ENCODE results near the gene NELFB.

Gene NELFB

DNA sequence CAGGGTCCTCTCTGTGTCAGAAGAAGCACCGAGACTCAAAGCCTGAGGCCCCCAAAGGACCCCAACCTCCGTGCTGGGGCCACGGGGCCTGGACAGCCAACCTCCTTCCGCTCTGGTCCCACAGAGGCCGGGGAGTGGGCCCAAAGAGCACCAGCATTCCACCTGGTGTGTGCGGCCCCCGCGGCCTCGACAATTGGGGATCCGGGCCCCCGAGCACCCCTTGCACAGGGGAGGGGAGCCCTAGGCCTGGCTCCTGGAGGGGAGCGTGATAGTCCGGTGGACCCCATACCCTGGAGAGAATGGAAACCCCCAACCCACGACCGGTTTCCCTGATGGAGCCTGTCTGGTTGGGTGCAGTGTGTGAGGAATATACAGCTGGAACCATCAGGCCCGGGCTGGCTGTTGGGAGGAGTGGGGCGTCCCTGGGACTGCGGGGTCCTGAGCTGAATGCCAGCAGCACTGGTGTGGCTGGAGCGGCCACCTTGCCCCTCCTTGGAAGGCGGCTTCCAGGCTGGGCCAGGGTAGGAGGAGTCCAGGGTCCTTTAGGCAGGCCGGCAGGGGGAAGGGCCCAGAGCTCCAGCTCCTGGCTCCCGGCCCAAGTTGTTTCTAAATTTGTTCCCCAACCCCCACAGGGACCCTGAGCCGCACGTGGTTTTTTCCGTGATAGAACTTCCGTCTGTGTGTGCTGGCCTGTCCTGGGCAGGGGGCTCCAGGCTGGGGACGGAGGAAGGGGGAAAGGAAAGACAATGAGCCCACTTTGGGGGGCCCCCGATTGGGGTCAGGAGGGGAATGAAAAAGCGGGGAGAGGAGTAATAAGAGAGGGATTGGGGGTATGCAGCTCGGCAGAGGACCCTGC lies 21.6 kb downstream of the NELFB start:
- H3K4me1 Mint-ChIP-seq, result peaks cover 19% of the 10 kb centered on the region
- H3K36me3 Mint-ChIP-seq (ENCODE audit: insufficient read depth), result peaks cover 5% of the 10 kb centered on the region
- H3K27ac Mint-ChIP-seq (ENCODE audit: low read depth), result peak overlapping the region; percentile 35
- ATAC-seq (replicated peaks; ENCODE audit: extremely low read depth, poor library complexity, severe bottlenecking), result no peak
- H3K27me3 Mint-ChIP-seq, result no peaks in the 10 kb centered on the region
- no peak for DNase-seq (ENCODE audit: low spot score in 2 of 2)
- H3K9me3 Mint-ChIP-seq, result no peaks in the 10 kb centered on the region
- peak overlapping the region; percentile 64 for H3K4me3 Mint-ChIP-seq

DNA sequence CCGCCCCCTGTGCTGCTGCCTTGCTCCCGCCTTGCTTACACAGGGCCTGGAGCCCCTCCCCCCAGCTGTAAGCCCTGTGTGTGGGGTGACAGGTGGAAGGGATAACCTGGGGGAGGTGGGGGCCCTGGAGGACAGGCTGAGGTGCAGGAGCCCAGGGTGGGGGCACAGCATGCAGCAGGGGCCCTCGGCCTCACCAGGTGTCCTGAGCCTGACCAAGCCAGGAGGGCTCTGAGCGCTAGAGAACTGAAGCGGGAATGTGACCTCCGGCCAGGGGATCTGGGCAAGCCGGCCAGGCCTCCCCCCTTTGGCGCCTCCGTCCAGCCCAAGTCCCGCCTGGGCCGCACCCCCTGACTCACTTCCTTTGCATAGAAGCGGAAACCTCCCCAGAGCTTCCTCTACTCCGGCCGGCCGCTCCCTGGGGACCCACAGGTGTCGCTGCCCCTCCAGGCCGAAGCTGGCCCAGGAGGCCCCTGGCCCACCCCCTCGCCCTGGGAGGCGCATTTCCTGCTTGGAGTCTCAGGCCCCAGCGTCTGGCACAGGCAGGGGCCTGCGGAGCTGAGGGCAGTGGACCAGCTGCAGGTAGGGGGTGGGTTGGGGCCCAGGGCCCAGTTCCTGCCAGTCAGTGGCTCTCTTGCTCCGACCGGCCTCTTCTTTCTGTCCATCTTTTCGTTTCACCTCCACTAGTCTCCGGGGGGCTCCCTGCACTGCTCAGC lies 22.4 kb downstream of the NELFB start, which contains the start of gene TOR4A:
TOR4A (plus strand) TSS at position 398 of the 713 bp plus-strand sequence. CDS start 964 bp downstream, outside the sequence.
- no peaks in the 10 kb centered on the region for H3K27me3 Mint-ChIP-seq
- ATAC-seq (replicated peaks; ENCODE audit: extremely low read depth, poor library complexity, severe bottlenecking) (peak; percentile 54), DNase-seq (ENCODE audit: low spot score in 2 of 2) (no peak)
- peak within 1 kb of the TSS; percentile 35 for H3K27ac Mint-ChIP-seq (ENCODE audit: low read depth)
- peak within 1 kb of the TSS; percentile 64 for H3K4me3 Mint-ChIP-seq
- H3K9me3 Mint-ChIP-seq, result no peaks in the 10 kb centered on the region
- H3K4me1 Mint-ChIP-seq, result peaks cover 19% of the 10 kb centered on the region
- peaks cover 5% of the 10 kb centered on the region for H3K36me3 Mint-ChIP-seq (ENCODE audit: insufficient read depth)

DNA sequence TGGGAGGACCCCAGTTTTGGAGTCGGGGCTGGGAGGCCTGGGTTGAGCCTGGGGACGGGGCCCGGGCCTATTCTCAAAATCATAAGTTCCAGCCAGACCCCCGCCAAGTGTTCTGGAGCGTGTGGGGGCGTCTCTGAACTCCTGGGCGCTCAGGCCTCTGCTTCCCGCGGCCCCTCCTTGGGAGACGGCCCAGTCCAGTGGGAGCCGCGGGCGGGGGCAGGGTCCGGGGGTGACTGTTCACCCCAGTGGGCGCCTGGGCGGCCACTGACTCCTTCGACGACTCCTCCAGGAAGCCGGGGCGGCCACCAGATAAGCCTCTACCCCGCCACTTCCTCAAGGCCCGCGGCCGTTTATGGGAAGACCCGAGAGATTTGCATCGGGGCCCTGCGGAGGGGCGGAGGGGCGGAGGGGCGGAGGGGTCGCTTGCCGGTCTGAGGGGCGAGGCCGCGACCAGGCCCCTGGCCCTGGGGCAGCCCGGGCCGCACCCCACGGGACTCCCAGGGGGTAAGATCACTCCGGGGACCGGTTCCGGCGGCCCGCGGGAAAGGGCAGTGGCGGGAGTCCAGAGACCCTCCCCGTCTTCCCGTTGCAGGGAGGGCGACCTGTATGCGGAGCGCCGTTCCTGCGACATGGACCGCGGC lies 23.1 kb downstream of the NELFB start:
- Mint-ChIP-seq H3K27me3 (no peaks in the 10 kb centered on the region), H3K36me3 (ENCODE audit: insufficient read depth) (peaks cover 5% of the 10 kb centered on the region), H3K4me1 (peaks cover 19% of the 10 kb centered on the region), H3K9me3 (no peaks in the 10 kb centered on the region), H3K27ac (ENCODE audit: low read depth) (no peak overlapping the region), H3K4me3 (peak overlapping the region; percentile 64)
- DNase-seq (ENCODE audit: low spot score in 2 of 2) (no peak), ATAC-seq (replicated peaks; ENCODE audit: extremely low read depth, poor library complexity, severe bottlenecking) (no peak)

DNA sequence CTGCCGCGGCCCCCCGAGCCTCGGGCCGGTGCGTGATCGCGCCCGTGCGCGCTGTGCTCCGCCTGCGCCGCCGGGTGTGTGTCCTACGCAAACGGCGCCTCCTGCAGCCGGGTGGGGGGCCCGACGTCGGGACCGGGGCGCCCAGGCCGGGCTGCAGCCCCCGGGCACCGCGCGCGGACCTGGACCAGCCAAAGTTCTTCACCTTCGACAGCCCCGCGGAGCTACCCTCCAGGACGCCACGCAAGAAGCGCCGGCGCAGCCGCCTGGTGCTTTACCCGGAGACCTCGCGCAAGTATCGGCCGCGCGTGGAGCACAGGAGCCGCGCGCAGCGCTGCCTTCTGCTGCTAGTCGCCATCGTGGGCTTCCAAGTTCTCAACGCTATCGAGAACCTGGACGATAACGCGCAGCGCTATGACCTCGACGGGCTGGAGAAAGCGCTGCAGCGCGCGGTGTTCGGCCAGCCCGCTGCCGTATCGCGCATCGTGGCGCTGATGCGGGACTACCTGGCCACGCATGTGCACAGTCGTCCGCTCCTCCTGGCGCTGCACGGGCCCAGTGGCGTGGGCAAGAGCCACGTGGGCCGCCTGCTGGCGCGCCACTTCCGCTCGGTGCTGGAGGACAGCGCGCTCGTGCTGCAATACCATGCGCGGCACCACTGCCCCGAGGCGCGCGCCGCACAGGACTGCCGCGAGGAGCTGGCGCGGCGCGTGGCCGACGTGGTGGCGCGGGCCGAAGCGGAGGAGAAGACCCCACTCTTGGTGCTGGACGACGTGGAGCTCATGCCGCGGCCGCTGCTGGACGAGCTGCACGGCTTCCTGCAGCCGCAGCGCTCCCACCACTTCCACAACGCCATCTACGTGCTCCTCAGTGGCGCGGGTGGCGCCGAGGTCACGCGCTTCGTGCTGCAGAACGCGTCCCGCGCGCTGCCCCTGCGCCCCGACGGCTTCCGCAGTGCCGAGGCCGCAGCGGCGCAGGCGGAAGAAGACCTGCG lies 23.9 kb downstream of the NELFB start:
- no peak overlapping the region for H3K4me3 Mint-ChIP-seq
- no peak overlapping the region for H3K27ac Mint-ChIP-seq (ENCODE audit: low read depth)
- H3K9me3 Mint-ChIP-seq, result no peaks in the 10 kb centered on the region
- no peak for ATAC-seq (replicated peaks; ENCODE audit: extremely low read depth, poor library complexity, severe bottlenecking)
- peaks cover 19% of the 10 kb centered on the region for H3K4me1 Mint-ChIP-seq
- H3K27me3 Mint-ChIP-seq, result no peaks in the 10 kb centered on the region
- H3K36me3 Mint-ChIP-seq (ENCODE audit: insufficient read depth), result peaks cover 5% of the 10 kb centered on the region
- DNase-seq (ENCODE audit: low spot score in 2 of 2), result no peak

DNA sequence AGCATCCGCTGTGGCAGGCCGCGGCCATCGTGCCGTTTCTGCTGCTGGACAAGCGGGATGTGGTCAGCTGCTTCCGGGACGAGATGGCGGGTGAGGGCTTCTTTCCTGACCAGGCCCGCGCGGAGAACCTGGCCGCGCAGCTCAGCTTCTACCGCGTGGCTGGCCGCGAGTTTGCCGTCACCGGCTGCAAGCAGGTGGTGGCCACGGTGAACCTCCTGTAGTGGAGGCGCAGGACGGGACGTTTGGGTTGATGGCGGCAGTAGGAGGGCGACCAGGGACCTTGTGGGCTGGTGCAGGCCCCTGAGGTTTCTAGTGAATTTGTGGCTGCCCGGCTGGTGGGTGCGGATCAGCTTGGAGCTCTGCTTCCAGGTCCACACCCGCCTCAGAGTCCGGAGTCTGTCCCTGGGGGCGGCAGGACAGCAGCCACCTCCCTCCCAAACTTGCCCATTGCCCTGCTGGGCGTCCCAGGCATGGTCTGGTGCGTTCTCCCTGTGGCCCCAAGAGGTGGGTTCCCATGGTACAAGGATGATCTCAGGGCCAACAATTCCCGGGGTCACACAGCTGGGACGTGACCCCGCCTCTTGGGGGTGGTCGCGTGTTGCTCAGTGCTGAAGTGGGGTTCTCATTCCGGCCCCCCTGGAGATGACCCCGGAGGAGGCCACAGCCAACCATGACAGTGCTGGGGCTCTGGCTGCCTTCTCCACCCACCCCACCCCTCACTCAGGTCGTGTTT lies 24.8 kb downstream of the NELFB start:
- ATAC-seq (replicated peaks; ENCODE audit: extremely low read depth, poor library complexity, severe bottlenecking), result no peak
- Mint-ChIP-seq H3K27me3 (no peaks in the 10 kb centered on the region), H3K27ac (ENCODE audit: low read depth) (no peak overlapping the region), H3K4me3 (no peak overlapping the region), H3K4me1 (peaks cover 13% of the 10 kb centered on the region), H3K9me3 (no peaks in the 10 kb centered on the region), H3K36me3 (ENCODE audit: insufficient read depth) (peaks cover 5% of the 10 kb centered on the region)
- no peak for DNase-seq (ENCODE audit: low spot score in 2 of 2)

DNA sequence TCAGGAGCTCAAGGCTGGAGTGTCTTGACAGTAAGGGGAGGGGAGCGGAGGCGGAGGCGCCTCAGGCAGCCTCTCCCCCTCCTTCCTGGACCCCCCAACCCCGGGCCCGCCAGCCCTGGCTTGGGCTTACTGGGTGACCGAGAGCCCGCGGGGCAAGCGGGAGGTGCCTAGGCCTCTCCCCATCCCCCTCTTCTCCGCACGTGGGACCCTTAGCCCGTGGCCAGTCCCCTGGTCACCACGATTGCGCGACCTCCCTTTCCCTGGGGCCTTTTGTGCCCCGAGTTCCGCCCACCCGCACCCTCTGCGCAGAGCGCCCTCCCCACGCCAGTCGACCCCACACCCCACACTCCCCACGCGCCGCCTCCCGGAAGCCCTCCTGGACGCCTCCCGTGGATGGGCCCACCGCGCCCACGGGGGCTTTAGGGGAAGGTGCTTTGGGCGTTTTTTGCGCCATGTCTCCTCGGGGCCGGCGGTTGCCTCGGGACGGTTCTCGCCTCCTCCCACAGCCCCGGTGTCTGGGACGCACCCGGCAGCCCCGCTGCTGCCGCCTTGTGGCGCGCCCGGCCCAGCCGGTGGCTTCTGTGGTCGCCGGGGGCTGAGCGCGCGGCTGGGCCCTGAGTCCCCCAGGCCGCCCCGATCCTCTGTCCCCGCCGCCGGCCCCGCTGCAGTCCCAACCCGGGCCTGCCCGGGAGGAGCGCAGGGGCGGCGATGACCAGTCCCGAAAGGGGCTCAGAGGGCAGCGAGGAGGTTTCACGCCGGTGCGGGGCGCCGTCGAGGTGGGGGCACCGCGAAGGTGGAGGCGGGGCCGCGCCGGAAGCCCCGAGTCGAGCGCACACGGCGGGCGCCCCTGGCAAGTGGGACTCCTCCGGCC lies 25.6 kb downstream of the NELFB start:
- DNase-seq (ENCODE audit: low spot score in 2 of 2), result no peak
- ATAC-seq (replicated peaks; ENCODE audit: extremely low read depth, poor library complexity, severe bottlenecking), result no peak
- H3K9me3 Mint-ChIP-seq, result no peaks in the 10 kb centered on the region
- peaks cover 8% of the 10 kb centered on the region for H3K4me1 Mint-ChIP-seq
- H3K27me3 Mint-ChIP-seq, result no peaks in the 10 kb centered on the region
- peaks cover 5% of the 10 kb centered on the region for H3K36me3 Mint-ChIP-seq (ENCODE audit: insufficient read depth)
- H3K27ac Mint-ChIP-seq (ENCODE audit: low read depth), result no peak overlapping the region
- H3K4me3 Mint-ChIP-seq, result no peak overlapping the region

DNA sequence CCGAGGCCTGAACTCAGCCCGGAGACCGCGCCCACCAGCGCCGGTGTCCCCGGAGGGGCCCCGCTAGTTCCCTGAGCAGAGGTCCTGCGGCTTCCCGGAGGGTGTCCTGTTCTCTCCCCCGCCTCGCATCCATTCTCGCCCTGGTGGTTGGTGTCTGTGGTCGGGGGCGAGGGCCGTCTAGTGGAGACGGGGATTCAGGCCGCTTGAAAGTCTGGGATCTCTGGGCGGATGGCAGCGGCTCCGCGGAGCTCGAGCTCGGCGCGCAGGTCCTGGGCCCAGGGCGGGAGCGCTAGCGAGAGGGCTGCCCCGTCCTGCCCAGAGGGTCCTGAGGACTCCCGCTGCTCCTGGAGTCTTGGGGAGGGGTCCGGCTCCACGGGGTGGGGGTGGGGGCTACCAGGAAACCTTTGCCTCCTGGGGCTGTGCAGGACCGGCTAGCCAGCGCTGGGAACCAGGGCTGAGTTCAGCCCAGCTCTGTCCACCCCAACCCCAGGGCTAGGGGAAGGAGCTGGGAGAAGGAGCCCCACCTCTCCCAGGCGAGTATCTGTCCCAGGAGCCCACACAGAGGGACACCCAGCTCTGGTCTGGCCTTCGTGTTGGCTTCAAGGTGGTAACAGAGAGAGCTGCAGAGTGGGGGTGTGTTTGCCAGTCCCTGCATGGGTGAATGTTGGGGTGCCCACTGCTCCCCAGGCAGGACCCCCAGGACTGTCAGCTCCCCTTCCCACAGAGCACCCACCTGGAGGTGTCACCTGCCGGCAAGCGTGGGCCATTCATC lies 26.4 kb downstream of the NELFB start:
- no peak overlapping the region for H3K27ac Mint-ChIP-seq (ENCODE audit: low read depth)
- no peaks in the 10 kb centered on the region for H3K9me3 Mint-ChIP-seq
- H3K27me3 Mint-ChIP-seq, result no peaks in the 10 kb centered on the region
- H3K36me3 Mint-ChIP-seq (ENCODE audit: insufficient read depth), result peaks cover 7% of the 10 kb centered on the region
- H3K4me3 Mint-ChIP-seq, result no peak overlapping the region
- peaks cover 6% of the 10 kb centered on the region for H3K4me1 Mint-ChIP-seq
- ATAC-seq (replicated peaks; ENCODE audit: extremely low read depth, poor library complexity, severe bottlenecking), result no peak
- DNase-seq (ENCODE audit: low spot score in 2 of 2), result no peak

DNA sequence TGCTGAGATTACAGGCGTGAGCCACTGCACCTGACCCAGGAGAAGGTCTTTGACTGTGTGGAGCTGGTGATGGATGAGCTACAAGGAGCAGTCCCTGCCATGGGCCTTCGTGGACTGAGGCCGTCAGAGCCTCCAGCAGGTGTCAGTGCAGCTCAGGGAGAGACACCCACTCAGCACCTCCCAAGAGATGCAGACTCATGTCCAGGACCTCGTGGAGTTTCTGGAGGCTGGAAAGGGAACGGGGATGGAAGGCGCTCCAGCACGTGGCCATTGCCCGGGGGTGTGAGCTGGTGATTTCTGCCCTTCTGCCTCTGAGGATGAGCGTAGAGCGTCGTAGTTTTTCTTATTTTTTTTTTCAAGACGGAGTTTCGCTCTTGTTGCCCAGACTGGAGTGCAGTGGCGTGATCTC lies 31.9 kb downstream of the NELFB start:
- Mint-ChIP-seq H3K4me1 (no peaks in the 10 kb centered on the region), H3K27ac (ENCODE audit: low read depth) (no peak overlapping the region), H3K36me3 (ENCODE audit: insufficient read depth) (peaks cover 5% of the 10 kb centered on the region), H3K9me3 (no peaks in the 10 kb centered on the region), H3K4me3 (no peak overlapping the region), H3K27me3 (no peaks in the 10 kb centered on the region)
- ATAC-seq (replicated peaks; ENCODE audit: extremely low read depth, poor library complexity, severe bottlenecking) (no peak), DNase-seq (ENCODE audit: low spot score in 2 of 2) (no peak)

DNA sequence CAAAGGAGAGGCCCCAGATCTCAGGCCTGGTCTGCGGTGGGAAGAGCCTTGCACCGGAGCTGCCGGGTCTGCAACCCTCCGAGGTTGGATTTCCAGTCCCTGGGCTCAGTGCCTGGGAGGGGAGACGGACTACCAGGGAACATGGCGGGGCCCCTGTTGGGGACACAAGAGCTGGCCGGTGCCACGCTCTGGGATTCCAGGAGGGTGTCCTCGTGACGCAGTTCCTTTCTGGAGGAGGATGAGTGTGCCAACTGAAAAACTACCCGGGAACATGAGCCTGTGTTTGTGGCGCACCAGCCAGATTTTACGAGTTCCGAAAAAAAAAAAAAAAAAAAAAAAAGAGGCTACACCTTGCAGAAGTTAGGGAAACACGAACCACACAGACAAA lies 38.0 kb downstream of the NELFB start:
- no peak for DNase-seq (ENCODE audit: low spot score in 2 of 2)
- Mint-ChIP-seq H3K27ac (ENCODE audit: low read depth) (no peak overlapping the region), H3K9me3 (no peaks in the 10 kb centered on the region), H3K27me3 (peaks cover 39% of the 10 kb centered on the region), H3K4me3 (no peak overlapping the region), H3K4me1 (peaks cover 6% of the 10 kb centered on the region), H3K36me3 (ENCODE audit: insufficient read depth) (peaks cover 5% of the 10 kb centered on the region)
- ATAC-seq (replicated peaks; ENCODE audit: extremely low read depth, poor library complexity, severe bottlenecking), result no peak

DNA sequence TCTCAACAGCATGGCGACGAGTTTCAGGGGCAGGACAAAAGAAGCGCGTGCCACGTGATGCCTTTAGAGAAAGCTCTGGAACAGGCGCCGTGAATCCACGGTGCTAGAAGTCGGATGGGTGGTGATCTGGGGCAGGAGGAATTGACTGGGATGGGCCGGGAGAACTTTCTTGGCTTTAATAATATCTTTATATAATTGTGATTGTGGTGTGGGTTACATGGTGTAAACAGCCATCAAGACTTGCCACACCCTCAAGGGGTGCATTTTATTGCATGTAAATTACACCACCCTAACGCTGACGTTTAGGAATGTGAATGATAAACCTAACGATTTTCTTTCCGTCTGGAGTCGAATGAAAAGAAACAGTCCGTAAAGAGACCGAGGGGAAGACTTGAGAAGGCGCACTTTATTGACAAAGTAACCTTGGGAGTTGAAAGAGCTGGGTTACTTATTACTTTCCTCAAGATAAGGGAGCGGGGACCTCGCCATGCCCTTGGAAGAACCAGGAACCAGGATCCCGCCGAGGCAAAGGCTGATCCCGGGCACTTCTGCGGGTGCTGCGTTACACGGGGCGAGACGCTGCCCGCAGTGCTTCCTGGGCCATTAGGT lies 38.5 kb downstream of the NELFB start:
- H3K27ac Mint-ChIP-seq (ENCODE audit: low read depth), result no peak overlapping the region
- H3K4me3 Mint-ChIP-seq, result no peak overlapping the region
- H3K9me3 Mint-ChIP-seq, result no peaks in the 10 kb centered on the region
- DNase-seq (ENCODE audit: low spot score in 2 of 2) (no peak), ATAC-seq (replicated peaks; ENCODE audit: extremely low read depth, poor library complexity, severe bottlenecking) (no peak)
- peaks cover 44% of the 10 kb centered on the region for H3K27me3 Mint-ChIP-seq
- H3K4me1 Mint-ChIP-seq, result peaks cover 6% of the 10 kb centered on the region
- peaks cover 5% of the 10 kb centered on the region for H3K36me3 Mint-ChIP-seq (ENCODE audit: insufficient read depth)

All from central memory CD8-positive, alpha-beta T cell (primary cell).